ENCODE data around the gene TMEM184B.
A peak's percentile ranks its signal among the peaks of the same experiment; 100 is the strongest.

TMEM184B gene

DNA sequence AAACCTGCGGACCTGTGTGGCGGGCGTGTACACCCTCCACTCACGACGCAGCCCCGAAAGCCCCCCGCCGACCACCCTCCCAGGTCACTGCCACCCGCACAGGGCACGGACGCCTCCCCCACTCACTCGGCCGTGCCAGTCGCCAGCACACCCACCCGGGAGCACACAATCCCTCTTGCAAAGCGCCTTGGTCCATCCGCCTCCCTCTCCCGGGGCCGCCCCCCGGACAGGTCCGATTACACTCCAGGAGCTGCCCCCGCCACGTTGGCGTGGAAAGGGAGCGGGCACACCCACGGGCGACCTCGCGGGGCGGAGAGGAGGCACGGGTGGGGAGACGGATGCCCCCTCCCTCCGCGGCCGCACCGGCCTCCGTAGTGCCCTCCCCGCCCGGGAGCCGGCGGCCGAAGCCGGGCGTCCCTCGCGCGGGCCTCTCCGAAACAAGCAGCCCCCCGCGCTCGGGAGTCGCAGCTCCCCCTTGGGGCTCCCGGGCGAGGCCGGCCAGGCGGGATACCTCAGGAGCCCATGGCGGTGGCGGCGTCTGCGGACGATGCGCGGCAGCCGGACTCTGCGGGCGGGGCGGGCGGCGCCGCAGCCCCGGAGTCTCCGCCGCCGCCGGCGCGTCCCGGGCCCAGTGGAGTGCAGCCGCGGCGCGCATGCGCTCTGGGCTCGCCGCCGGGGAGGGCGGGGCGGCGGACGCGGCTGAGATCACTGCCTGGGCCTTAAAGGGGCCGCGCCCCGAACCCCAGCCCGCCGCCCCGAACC lies at the start of gene TMEM184B:
Gene TMEM184B (minus strand): TSS at position 638 of the 762 bp plus-strand sequence. CDS start 25,049 bp downstream, outside the sequence.
- DNase-seq, result peak; percentile 83

DNA sequence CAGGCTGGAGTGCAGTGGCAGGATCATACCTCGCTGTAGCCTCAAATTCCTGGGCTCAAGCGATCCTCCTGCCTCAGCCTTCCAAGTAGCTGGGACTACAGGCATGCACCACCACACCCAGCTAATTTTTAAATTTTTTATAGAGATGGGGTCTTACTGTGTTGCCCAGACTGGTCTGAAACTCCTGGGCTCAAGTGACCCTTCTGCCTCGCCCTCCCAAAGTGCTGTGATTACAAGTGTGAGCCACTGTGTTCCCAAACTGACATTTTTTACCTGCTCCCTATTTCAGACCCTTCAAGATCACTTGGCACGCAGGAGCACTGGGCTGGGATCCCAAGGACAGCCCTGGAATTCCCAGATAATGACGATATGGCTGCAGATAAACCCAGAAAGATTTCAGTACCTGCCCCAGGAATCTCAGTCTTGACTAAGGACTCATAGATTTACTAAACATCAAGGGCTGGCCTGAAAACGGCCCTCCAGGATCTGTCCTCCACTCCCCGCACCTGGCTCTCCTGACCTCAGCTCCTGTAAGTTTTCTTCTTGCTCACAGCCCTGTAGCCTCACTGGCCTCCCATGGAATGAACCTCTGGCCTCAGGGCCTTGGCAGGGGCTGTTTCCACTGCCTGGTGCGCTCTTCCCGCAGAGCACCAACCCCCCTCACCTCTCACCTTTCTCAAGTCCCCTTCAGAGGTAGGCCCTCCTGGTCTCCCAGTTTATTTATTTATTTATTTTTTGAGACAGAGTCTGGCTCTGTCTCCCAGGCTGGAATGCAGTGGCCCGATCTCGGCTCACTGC lies 48.0 kb upstream of the TMEM184B start:
- no peak for DNase-seq

DNA sequence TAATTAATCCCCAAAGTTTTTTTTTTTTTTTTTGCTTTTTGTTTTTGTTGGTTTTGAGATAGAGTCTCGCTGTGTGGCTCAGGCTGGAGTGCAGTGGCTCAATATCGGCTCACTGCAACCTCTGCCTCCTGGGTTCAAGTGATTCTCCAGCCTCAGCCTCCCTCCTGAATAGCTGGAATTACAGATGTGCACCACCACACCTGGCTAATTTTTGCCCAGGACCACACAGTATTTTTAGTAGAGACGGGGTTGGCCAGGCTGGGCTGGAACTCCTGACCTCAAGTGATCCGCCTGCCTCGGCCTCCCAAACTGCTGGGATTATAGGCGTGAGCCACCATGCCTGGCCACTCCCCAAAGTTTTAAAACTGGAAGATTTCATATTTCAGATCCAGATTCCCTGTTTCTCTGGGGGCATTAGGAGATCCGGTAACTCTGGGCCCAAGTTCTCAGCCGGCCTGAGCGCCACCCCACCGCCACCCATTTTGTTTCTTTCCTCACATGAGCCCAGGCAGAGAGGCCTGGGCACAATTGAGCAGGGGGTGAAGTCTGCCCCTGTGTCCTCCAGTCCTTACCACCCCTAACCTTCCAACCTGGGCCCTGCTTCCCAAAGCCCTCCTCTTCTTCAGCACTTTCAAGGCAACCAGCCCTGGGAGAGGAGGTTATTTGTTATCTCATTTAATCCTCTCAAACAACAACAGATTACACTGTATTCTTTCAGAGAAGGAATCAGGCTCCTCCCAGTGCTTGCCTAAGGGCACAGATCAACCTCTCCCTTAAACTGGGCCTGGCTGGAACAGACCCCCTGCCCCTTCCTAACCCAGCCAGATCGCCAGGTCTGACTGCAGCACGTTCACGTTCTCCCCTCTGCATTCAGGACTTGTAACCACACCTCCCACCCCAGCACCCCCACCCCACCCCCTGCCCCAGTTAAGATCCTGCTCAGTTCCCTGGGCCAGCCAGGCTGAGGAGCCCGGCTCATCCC lies 46.3 kb upstream of the TMEM184B start:
- no peak for DNase-seq

DNA sequence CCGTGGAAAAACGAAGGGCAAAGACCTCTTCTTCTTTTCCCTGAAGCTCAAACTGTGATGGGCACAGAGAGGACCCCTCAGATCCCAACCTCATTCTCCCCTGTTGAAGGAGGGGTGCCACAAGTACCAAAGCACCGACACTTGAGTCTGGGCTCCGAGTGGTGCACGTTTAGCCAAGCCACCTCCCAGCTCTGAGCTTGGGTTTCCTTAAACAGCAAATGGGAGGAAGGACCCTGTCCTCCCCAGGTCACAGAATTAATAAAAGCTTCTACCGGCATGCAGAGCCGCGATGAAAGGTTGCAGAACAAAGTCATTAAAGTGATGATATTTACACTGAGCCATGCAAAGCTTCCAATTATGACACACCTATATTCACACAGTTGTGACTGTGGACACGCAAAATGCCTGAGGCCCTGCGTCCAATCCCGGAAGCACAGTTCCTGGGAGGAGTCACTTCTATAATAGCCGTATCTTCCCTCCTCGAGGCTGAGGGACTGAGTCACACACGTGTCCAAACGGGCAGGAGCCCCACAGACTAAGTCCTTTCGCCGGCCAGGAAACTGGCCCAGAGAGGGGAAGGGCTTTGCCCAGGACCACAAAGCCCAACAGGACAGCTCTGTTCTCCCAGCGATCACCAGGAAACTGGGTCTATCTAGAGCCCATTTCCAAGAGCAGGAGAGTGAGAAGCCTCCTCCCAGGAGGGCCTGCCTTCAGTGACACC lies 45.3 kb upstream of the TMEM184B start:
- no peak for DNase-seq

DNA sequence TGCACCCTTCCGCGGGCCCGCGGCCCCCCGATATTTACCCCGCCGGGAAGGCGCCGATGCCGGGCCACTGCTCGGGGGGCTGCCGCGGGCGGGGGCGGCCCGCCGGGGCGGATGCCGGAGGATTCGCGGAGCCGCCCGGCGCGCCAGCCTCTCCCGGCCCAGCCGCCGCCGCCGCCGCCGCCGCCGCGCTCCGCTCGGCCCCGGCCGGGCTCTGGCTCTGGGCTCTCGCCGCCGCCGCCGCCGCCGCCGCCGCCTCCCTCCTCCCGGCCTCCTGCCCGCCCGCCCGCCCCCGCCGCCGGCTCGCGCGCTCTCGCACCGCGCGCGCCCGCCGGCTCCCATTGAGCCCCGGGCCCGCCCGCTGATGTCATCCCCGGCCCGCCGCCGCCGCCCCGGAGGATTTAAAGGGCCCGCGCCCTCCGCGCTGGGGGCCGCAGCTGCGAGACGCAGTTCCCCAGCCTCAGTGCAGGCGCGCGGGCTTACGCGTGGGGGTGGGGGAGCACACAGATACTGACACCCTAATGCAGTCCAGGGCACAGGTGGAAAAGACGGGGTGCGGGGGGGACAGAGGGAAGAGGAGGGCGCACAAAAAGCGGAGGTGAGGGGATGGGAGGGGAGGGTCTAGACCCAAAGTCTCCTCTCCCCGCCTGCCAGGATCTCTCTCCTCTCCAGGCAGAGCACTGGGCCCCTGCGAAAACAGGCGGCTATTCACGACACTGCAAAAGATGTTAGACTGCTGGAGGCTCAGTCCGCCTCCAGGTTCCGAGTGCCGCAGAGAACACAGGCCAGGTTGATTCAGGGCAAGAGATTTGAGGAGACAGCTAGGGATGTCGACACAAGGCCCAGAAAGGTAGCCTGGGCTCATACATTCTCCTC lies 44.5 kb upstream of the TMEM184B start, which contains the start of gene CSNK1E:
Gene CSNK1E (minus strand): TSS at position 312 of the 873 bp plus-strand sequence. CDS start 3,276 bp downstream, outside the sequence.
- DNase-seq, result peak; percentile 76

DNA sequence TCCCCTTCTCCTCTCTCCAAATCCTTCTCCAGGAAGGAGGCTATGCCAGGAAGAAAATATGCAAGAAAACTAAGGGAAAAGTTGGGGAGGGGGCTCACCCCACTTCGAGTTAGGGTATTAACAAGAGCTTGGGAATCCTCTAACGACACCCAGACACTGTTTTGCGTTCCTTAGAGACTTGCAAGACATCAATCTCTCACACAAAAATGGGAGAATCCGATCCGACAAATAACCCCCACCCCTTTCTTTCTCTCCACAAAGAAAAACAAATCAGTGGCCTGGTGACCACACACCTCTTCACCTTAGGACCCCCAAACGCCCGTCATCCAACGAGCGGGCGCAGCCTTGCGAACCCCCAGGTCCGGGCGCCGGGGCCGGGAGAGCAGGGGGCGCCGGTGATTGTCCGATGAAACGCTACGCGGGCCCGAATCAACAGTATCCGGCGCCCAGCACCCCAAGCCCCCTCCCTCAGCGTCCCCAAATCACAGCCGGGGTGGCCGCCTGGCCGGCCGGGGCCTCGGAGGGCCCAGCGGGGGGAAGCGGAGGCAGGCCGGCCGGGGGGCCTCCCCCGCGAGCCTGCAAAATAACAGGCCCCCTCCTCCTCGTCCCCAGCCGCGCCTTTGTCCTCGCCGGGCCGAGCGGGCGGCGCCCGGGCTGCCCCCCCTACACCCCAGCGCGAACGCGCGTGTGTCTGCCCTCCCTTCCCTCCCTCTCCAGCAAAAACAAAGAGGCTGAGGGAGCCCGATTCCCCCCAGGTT lies 43.7 kb upstream of the TMEM184B start:
- DNase-seq, result peak; percentile 54

DNA sequence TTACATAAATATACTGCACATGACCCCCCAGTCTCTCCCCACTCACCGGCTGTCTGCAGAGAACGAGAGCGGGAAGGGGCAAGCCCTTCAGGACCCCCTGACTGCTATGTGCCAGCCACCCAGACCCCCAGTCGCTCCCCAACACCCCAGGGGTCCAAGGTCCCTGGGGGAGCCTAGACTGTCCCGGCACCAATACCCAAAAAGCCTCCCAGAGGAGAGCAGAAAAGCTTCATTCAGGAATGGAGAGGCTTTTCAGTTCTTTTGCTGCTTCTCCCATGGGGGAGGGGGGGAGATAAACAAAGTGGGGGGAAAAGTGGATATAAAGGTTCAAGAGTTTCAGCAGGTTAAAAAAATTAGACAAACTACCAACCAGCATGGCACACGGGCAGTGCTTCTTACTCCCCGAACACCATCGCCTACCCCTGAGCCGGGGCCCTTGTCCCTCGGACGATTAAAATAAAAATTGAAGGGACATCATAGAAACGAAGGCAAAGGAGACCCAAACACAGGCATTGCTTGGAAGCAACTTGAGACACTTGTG lies 43.1 kb upstream of the TMEM184B start:
- no peak for DNase-seq

DNA sequence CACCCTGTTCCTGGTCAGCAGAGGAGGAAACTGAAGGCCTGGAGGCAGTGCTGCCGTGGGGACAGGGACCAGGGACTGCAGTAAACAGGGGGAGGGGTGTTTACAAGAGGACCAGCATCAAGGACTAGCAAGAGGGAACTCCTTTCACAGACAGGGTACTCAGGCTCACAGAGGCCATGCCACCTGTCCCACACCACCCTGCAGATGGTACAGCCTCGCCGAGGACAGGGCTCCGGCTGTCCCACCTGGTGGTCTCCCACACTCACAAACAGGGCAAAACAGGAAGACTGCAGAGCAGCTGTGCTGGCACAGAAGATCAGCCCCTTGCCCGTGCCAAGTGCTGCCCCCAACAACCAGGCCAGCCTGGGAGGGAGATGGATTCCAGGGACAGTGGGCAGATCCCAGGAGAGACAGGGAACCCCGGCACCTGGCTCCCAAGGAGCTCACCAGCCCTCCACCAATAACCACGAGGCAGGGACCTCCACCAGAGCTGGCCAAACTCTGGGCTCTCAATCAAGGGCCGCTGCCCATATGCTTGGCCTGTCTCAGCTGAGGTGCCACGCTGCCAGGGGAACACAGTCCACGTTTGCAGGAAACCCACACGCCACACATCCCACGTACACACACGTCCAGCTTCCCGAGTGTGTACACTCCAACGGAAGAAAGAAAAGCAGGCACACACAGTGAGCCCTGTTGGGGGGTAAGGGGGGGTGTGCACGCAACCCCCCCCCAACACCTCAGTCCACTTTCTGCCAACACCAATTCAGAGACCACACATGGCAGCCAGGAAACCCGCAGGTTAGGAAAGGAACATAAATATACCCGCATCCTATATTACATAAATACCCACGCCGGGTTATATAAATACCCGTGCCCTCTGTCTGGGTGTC lies 42.4 kb upstream of the TMEM184B start:
- DNase-seq, result no peak

DNA sequence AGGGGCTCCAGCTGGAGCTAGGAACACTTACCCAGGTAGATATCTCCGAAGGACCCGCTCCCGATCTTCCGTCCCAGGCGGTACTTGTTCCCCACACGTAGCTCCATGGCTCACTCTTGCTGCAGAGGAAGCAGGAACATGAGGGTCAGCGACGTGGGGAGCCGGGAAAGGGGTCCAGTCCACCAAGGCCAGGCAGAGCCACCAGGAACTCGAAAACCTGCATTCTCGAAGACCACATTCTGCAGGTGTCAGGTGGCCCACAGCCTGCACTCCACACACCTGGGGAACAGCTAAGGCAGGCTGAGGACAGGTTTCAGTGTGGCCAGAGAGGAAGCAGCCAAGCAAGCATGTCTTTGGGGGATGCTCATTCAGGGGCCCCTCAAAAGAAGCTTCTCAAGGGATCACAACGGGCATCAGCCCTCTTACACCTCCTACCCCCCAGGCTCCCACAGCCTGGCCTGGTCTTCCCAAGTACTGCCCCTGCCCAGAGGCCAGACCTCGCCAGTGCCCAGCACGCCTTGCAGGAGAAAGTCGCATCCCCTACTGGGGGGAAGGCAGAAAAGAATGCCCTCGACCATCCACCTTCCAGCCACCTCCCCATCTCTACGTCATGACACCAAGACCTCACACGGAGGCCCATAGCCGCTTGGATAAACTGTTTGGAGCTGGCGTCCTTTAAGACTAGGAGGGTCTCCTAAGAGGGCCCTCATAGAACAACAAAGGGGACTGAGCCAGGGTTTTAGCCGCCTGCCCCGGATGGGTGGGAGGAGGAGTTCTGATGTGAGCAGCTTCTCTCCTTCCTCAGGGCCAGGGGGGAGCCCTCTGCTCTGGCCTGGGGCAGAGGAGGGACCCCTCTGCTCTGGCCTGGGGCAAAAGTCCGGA lies 41.5 kb upstream of the TMEM184B start:
- DNase-seq, result no peak

DNA sequence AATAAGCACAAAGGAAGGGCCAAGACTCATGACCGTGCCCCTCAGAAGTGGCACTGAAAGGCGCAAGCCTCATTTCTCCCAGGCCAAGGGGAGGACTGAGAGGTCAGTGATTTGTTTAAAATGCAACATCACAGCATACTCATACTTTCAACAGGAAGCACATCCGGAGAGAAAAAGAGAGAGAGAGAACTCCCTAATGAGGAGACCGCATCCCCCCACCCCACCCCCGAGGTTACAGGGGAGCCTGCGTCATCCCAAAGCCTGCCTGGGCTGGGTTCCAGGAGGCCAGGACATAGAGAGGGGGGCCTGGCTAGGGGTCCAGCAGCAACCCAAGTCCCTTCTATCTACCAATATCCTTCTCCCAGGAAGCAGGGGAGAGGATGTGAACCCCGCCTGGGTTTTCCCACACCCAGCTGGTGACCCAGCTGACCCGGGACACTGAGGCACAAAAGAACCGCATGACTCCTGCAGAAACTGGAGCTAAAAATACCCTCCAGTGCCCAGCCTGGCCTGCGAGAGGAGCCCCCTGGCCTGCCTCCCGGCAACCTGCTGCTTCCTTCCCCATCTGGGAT lies 40.7 kb upstream of the TMEM184B start:
- DNase-seq, result no peak

DNA sequence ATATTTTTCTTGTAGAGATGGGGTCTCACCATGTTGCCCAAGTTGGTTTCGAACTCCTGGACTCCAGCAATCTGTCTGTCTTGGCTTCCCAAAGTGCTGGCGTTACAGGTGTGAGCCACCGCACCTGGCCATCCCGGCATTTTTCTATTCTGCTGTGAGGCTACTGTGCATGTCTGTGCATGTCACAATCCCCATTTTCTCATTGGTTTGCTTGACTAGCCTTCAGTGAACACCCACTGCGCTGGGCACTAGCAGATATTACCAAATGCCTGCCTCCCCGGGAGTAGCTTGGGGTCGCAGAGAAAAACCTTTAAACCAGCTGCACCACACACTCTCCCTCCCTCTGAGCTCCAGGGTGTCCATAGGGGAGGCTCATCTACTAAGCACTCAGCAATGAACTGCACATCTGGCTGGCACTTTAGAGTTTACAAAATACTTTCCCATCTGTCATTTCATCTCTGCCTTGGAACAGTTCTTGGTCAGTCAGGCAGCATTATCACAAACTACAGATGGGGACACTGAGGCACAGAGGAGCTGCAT lies 39.5 kb upstream of the TMEM184B start:
- no peak for DNase-seq

DNA sequence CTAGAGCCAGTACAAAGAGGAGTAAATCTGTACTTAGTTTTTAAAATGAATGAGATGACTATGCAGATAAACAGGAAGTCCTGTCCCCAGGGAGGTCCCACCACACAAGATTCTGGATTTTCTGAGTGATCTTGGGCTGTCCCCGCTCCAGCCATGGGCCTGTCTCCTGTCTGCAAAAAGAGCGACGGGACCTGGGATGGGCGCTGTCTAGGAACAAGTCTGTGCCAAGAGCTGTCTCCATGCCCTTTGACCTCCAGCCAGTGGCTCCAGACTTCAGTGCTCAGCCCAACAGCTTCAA lies 38.5 kb upstream of the TMEM184B start:
- DNase-seq, result no peak

DNA sequence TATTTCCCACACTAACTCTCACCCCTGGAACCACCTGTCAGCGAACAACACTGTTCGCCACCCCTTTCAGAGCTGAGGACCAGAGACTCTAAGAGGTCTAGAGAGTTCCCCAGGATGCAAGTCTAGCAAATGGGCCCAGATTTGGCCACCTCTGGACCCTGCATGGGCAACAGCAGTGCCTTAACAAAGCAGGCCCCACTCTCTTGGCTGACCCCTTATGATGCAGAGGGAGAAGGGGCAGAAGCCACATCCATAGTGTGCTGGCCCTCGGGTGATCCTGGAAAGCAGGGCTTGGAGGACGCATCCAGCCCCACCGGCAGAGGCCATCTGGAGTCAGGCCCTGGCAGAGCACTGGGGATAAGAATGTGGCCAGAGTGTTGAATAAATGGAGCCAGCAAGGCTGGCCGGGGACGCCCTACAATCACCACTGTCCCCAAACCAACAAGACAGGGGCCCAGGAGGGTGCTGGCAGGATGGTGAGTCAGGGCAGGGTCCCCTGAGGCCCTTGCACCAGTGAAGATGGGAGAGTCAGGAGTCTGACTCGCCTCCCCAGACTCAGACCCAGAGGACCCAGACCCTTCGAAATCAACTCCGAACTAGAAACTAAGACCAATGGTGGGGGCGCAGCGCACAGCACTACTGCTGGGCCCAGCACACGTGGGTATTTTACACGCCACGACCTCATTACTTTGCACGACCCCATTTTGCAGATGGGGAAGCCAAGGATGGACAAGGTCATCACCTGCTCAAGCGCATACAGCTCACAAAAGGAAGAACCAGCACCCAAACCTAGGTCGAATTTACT lies 37.9 kb upstream of the TMEM184B start:
- no peak for DNase-seq

DNA sequence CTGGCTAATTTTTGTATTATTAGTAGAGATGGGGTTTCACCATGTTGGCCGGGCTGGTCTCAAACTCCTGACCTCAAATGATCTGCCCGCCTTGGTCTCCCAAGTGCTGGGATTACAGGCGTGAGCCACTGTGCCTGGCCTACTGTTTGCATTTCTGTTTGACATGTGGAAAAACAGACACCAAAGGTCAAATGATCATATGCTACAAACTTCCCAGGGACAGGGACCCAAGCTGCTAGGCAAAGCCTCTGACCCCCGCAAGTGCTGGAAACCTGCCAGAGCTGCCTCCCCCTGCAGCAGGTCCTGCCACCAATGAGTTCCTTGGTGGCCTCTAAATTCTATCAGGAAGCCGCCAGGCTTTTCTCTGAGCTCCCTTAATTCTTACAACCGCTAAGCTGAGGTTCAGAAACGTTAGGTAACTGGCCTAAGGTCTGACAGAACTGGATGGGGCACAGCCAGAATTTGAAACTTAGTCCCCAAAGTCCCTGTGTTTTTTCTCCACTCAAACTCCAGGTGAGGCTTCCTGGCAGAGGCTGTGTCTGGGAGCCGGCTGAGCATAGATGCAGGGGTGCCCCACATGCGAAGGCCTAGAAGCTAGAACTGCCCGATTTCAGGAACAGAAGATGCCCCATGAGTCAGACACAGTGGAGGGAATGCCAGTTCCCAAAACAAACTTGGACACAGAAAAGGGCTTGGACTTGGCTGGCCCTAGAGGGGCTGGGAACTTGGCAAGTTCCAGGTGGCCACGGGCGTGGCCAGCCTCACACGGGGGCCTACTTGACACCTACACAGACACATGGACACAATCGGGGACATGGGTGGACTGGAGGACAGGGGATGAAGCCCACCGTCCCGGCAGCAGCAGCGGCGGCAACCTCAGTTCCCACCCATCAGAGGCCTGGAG lies 37.1 kb upstream of the TMEM184B start:
- no peak for DNase-seq

DNA sequence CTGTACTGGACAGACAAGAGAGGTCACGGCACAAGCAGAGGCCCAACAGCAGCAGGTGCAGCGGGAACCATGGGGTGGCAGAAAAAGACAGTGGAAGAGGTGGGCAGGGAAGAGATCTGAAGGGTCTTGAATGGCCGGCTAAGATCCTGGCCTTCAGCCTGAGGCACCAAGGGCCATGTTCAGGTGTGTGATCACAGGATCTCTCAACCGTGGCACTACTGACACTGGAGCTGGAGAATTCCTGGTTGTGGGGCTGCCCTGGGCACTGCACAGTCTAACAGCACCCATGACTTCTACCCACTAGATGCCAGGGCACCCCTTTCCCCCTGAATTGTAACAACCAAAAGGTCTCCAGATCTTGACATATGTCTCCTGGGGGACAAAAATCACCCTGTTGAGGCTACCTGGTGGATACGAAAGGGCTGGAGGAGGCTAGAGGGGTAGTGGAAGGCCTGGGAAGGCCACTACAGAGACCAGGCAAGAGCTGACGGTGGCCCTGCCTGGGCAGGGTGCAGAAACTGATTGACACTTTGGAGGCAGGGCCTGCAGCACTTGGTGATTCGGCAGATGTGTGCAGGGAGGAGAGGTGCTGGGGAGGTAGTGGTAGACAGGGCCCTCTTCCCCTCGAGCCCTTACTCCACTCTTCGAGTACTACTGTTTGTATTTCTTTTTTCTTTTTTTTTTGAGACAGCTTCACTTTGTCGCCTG lies 36.1 kb upstream of the TMEM184B start:
- no peak for DNase-seq
